HG03060 (cell line): Measurements from ENCODE around the gene CD44.

Experiments used
- ATAC-seq: cut with Tn5 transposase; IDR thresholded peaks from one replicate; pipeline ENCODE4 v1.9.1; 2021; ENCODE audit warnings: low read depth, moderate number of reproducible peaks; ENCODE audit not compliant: unreplicated experiment

CD44 gene

GRCh38 chr11:35173011-35173511 is 34.1 kb downstream of the CD44 start:
- ATAC-seq: no peak

- no peak for ATAC-seq
Measured at GRCh38 chr11:35173616-35174566, 34.9 kb downstream of the CD44 start.

- ATAC-seq: no peak
Measured at GRCh38 chr11:35174666-35175065, 35.7 kb downstream of the CD44 start.

DNA sequence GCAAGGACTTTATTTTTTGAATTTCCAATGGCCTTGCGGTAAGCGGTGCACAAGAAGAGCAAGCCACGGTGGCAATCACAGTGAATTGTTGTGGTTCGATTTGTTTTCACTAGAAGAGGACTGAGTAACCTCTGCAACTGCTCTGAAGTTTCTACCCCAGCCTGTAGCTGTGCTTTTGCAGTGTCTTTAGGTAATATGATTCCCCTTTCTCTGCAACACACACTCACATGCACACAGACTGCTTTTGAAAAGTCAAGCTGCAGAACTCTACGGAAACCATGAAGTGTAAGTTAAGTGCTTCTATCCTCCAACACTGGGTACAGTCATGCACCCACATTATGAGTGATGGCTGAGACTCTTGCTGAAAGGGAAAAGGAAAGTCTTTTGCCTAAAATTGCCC is 38.4 kb downstream of the CD44 start:
- ATAC-seq: no peak

DNA sequence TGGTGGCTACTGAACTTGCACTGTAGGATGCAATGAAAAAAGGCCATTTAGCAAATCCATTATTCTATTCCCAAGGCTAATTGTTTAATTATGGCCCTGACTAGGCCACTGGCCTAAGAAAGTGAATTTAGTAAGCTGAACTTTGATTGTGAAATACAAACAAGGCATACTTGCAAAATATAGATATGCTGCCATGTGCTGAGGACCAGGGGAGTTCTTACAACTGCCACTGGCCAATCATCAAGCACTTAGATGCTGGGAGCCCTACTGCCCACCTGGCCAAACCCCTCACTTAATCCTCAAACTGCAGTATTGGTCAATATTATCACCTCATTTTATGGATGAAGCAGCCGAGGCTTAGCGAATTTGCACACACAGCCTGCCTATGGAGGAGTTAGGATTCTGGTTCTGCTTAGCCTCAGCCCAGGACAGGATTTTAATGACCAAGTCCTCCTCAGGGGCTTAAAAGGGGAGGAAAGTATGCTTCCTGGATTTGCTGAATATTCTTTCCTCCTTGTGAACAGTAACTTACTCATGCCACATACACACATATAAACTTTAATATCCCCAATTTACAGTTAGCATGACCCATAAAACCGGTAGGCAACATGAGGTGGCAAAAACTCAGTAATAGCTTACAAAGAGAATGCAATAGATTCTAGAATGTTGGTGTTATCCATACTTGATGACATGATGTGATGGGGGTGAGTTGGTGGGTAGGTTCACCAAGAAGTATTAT is 39.3 kb downstream of the CD44 start:
- ATAC-seq: no peak

DNA sequence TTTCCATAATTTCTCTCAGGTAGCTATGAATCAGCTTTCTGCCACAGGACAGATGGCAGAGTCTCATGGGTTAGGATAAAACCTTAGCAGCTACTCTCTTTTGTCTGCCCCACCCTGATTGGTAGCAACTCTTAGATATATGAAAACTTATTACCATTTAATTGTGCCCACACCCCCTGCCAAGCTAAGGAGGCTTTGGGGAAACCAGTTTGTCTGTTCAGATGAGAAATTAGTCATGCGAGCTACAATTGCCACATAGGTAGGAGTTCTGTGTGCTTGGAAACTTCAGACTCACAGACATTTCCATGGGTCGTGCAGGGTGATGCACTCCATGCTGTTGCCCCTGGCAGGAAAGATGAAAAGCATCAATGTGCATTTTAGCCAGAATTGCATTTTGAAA is 39.9 kb downstream of the CD44 start:
- ATAC-seq: no peak

DNA sequence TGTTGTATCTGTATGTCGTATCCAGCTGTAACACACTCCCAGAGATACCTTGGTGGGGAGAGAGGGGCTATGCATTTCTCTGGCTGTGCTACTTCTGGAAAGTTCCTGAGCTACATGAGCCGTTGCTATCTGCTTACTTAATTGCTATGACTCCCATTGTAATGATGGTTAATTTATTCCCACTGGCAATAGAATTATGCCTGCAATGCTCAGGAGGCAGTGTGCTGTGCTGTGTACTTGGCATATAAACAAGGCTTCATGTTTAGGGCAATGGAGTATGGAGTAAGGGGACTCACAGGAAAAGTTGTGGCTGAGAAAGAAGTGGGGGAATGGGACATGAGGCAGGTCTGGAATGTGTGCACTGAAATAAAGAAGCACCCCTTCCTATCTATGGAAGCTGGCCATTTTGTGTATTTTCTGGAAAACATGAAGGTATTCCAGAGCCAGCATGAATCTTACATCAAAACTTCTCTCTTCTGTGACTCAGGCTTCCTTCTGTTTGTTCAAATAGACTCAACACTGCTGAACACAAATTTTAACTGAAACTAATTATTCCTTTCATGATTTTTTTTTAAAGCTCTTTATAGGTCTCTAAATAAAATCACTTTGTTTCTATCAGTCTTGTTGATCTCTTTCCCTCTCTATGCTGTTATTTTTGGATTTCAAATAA is 40.6 kb downstream of the CD44 start:
- ATAC-seq: no peak

GRCh38 chr11:35180317-35181233 is 41.6 kb downstream of the CD44 start:
- ATAC-seq: no peak

DNA sequence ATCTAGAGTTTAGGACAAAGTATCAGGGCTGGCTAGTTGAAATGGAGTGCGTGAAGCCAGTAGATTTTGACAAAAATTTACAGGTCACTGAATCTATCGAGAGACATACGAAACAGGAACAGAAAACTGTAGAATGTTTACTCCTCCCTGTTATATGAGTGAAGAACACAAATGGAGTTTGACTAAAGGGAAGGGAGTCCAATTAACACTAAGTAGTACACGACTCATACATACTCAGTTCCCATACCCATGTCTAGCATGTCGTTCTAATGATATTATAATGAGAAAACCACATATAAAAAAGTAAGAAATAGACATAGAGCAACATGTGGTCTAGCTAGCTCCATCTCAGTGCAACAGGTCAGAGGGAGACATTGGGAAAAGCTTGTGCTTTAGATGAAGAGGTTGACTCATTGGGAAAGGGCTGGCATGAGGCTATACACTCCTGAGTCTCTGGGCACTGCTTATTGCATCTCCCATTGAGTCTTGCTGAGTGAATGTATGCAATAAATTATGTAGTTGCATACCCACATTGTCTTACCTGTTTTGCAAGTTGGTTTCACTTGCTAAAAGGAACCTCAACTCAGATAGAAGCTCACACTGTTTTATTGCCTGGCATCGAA is 43.5 kb downstream of the CD44 start:
- ATAC-seq: peak; percentile 48

GRCh38 chr11:35183326-35183925 is 44.5 kb downstream of the CD44 start:
- ATAC-seq: no peak

- no peak for ATAC-seq
Measured at GRCh38 chr11:35185696-35186095, 46.7 kb downstream of the CD44 start.

DNA sequence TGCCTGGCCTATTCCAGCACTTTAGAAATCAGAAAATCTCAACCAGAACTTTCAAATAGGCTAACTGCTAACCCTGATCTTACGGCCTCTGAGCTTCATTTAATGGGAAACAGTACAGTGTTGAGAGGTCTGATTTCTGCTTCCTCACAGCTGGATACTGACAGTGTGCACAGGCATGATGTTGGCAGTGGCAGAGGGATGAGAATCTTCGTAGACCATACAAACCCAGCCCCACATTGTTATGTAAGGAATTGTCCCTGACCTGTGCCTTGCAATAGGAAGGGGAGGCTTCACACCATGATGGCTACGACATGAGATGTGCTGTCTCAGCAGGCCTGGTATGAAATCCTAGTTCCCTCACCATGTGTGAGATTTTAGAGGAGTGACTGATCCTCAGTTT is 49.0 kb downstream of the CD44 start:
- ATAC-seq: no peak

DNA sequence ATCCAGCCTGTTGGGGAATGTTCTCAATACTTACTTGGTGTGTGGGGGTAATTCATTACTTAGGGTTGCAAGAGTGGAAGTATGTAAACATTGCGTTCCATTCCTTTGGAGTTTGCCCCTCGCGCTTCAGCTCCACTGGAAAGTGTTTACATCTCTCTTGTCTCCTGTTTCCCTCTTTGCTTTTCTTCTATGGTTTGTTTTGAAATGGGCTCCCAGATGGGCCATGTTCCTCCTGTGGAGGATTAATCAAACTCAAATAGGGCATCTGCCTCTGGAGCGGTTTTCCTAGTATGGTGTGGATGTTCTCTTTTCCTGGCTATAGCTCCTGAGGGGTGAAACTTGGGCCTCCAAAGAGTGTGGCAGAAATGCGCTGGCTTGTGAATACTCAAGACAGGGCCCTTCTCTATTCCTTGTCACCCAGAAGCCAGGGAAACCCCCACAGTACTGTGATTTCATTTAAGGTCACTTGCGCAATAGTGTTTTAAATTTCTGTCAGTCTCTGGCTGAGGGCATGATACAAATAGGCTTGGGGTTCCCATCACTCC is 51.9 kb downstream of the CD44 start:
- ATAC-seq: no peak

DNA sequence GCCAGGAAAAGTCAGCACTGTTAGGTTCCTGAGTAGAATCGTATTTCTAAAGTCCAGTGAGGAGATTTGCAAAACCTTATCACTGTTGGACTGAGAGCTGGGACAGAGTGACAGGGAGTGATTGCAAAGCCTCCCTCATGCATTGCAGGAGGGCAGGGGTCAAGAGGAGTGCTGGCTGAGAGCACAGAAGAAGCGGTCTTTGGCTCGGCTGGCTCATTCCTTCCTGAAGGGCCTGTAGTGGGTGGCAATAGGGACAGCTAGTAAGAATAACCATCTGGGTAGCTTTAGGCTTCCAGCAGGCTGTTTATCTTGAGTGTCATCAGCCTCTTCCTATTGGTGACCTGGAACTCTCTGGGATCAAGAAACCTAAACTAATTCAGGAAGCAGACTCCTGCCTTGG is 53.4 kb downstream of the CD44 start:
- no peak for ATAC-seq

DNA sequence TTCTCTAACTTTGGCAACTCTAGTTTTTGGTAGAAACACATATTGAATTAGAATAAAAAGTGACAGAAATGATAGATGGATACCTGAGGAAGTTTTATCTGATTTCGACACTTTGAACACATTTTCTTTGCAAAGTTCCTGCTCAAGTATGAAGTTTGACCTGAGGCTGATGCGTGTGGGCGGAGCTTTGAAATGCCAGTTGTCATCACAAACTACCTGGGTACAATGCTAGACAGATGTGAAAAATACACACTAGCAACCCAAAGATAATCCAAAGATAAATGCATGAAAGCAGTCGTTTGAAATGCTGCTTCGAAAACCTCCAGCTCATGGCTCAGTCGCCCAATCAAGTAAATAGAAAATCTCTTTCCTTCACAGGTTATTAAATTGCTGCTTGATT is 54.8 kb downstream of the CD44 start:
- no peak for ATAC-seq

DNA sequence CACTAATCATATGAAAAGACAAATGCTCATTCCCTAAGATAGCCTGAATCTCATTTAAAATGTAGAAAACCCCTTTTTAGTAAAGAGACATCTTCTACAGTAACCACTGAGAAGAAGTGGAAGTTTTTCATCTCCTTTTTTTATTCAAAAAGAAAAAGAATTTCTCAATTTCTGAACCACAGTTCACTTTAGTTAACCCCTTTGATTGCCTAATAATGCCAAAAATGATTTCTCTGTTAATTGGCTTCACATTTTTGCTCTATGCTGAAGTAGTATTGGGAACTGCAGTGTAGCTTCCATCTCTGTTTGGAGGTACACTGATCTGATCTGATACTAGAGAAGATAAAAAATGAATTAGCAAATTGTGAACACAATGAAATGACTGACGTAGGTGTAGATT is 58.3 kb downstream of the CD44 start:
- ATAC-seq: no peak

- no peak for ATAC-seq
Measured at GRCh38 chr11:35200811-35201341, 61.9 kb downstream of the CD44 start.

DNA sequence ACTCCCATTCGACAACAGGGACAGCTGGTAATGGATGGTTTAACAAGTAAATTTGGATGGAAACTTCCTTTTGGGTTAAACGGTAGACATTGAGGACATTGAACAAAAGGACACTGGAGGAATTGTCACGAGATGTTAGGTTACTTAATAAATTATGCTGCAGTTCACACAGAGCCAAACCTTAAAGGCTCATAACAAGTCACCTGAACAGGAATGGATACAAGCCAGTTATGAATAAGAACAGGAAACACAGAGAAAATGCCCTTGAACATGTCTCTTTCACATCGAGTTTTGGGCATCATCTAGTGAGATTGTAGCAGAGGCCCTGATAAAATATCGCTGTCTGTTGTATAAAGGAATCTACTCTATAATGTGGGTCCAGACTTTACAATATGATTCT is 65.6 kb downstream of the CD44 start:
- no peak for ATAC-seq

DNA sequence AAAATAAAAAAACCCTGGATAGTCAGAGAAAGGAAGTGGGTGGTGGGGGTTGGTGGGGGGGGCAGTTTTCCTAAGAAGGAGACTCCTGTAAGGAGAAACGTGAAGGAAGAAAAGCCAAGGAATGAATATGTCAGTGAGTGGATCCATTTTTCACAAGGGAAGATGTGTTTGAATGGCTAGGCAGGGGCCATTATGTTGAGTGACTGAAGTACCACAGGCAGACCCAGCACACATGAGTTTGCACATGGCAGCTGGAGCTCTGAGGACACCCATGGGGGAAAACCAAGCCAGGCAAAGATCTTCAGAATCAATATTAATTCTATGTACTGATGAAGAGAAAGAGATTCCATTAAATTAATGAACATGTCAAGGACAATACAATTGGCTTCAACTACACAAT is 67.6 kb downstream of the CD44 start:
- no peak for ATAC-seq
